Hepatocyte (in vitro differentiated cells): Measurements from ENCODE around the gene CFAP77.

Source experiments
- EZH2 ChIP-seq: fragments of 200-600 bp; sonication (generic); IDR thresholded peaks from 2 replicates; pipeline ENCODE4 v1.6.1; 2016; ENCODE audit warnings: antibody characterized with exemption, mild to moderate bottlenecking, borderline replicate concordance
- EZH2phosphoT487 ChIP-seq: fragments of 200-600 bp; sonication (generic); IDR thresholded peaks from one replicate; pipeline ENCODE4 v1.6.1; 2018; ENCODE audit warnings: antibody characterized with exemption, mild to moderate bottlenecking, low read depth, moderate library complexity; ENCODE audit not compliant: unreplicated experiment, severe bottlenecking
- TF ChIP-seq, protein P1 (sequence below): fragments of 200-600 bp; sonication (generic); IDR thresholded peaks from 2 replicates; pipeline ENCODE4 v1.5.1; 2016; ENCODE audit warnings: antibody characterized with exemption, mild to moderate bottlenecking; ENCODE audit not compliant: poor library complexity

DNA sequence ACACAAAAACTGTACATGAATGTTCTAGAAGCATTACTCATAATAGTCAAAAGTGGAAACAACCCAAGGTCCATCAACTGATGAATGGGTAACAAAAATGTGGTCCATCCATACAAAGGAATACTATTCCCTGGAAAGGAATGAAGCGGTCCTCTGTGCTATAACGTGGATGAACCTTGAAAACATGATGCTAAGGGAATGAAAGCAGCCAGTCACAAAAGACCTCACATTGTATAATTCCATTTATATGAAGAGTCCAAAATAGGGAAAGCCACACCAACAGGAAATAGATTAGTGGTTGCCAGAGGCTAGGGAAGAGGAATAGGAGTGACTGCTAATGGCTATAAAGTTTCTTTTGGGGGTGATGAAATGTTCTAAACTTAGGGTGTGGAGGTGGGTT, 149.7 kb downstream of the CFAP77 start:
- TF ChIP-seq, protein P1, sequence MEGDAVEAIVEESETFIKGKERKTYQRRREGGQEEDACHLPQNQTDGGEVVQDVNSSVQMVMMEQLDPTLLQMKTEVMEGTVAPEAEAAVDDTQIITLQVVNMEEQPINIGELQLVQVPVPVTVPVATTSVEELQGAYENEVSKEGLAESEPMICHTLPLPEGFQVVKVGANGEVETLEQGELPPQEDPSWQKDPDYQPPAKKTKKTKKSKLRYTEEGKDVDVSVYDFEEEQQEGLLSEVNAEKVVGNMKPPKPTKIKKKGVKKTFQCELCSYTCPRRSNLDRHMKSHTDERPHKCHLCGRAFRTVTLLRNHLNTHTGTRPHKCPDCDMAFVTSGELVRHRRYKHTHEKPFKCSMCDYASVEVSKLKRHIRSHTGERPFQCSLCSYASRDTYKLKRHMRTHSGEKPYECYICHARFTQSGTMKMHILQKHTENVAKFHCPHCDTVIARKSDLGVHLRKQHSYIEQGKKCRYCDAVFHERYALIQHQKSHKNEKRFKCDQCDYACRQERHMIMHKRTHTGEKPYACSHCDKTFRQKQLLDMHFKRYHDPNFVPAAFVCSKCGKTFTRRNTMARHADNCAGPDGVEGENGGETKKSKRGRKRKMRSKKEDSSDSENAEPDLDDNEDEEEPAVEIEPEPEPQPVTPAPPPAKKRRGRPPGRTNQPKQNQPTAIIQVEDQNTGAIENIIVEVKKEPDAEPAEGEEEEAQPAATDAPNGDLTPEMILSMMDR: no peak
- TF ChIP-seq EZH2 (no peak), EZH2phosphoT487 (no peak)
